Activated CD4-positive, alpha-beta T cell treated with anti-CD3 and anti-CD28 coated beads, Interleukin-2, amount 50 U/mL, for 16 hours (primary cell): Measurements from ENCODE around the gene EFNA1.
A peak's percentile ranks its signal among the peaks of the same experiment; 100 is the strongest.
"Not testable (repeated sequence)": the region's sequence is repeated elsewhere in the genome, so short reads cannot be mapped to it uniquely, and the experiment has no call there.

ENCODE experiments used
- DNase-seq: peaks from one replicate; pipeline ENCODE4 v3.0.0-alpha.2; 2020

EFNA1 gene

DNA sequence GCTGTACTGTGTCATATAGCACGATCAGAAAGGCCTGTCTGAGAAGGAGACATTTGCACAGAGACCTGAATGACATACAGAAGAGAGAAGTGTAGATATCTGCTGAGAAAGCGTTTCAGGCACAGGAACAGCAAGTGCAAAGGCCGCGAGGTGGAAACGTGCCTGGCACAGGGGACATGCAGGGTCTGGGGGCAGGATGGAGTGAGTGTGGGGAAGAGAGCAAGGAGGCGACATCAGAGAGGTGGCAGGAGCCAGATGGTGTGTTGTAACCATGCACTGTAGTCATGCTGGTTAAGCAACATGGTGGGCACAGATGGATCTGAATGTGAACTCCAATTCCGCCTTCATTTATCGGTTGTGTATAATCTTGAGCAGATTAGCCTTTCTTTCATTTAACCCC, 32.5 kb downstream of the EFNA1 start:
- DNase-seq = no peak

DNA sequence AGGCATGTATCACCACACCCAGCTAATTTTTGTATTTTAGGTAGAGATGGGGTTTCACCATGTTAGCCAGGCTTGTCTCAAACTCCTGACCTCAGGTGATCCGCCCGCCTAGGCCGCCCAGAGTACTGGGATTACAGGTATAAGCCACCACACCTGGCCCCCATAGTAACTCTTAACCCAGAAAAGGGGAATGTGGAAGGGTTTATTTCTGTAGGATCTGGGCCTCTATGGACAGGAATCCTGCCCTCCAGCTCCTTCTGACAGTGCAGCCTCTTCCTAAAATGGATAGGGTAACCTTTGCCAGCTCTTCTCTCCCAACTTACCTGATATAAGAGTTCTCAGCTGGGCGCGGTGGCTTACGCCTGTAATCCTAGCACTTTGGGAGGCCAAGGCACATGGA, 35.0 kb downstream of the EFNA1 start:
- DNase-seq = not testable (repeated sequence)

DNA sequence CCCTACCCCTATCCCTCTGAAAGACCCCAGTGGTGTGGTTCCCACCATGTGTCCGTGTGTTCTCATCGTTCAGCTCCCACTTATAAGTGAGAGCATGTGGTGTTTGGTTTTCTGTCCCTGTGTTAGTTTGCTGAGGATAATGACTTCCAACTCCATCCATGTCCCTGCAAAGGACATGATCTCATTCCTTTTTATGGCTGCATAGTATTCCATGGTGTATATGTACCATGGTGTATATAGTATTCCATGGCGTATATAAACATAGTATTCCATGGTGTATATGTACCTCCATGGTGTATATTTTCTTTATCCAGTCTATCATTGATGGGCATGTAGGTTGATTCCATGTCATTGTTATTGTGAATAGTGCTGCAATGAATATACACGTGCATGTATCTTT, 36.1 kb downstream of the EFNA1 start:
- not testable (repeated sequence) for DNase-seq

DNA sequence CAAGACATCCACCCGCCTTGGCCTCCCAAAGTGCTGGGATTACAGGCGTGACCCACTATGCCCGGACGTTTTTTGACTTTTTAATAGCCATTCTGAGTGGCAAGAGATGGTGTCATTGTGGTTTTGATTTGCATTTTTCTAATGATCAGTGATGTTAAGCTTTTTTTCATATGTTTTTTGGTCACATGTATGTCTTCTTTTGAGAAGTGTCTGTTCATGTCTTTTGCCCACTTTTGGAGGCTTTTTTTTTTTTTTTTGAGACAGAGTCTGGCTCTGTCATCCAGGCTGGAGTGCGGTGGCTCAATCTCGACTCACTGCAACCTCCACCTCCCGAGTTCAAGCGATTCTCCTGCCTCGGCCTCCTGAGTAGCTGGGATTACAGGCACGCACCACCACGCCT, 36.9 kb downstream of the EFNA1 start:
- not testable (repeated sequence) for DNase-seq

DNA sequence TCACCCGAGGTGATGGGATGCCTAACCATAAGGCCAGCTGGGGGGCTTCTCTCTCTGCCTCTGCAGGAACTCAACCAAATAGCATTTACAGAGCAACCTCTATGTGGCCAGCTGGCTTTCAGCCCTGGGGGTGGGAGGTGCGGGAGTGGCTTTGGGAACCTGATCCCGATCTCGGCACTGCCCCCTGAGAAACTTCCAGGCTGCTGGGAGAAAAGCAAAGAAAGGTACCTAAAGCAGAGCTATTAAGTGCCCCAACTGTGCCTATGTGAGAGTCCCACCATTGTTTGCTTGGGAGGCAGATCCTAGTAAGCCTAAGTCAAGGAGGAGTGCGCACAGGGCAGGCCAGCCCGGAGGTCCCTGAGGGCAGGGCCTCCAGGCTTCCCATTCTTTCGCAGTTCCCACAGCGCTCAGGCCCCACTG, 38.4 kb downstream of the EFNA1 start:
- no peak for DNase-seq

DNA sequence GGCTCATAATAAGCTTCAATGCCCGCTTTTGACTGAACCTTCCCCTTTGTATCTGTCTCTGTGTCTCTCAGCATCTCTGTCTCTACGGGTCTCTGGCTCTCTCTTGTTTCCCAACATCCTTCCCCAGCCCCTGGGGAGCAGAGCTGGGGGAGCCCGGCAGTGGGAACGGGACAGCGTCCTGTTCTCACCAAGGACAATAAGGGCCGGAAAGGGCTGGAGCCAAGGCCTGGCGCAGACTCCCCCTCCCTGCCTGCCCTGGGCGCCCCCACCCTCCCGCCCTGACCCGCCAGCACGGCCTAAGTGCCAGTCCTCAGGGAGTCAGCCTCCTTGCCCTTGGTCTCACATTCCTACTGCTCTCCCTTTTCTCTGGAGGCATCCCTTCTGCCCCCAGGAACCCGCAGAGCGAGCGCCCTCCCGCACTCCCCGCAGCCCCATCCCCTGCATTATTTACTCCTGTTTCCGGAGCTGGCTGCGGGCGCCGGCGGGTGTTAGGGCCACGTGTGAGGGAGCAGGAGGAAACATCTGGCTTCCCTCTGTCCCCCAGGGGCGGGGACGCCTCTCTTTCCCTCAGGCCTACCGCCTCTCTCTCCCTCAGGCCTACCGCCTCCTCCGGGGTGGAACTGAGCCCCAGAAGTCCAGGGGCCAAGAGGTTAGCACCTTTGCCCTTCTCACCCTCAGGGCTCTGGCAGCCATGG, 38.9 kb downstream of the EFNA1 start:
- DNase-seq = no peak

DNA sequence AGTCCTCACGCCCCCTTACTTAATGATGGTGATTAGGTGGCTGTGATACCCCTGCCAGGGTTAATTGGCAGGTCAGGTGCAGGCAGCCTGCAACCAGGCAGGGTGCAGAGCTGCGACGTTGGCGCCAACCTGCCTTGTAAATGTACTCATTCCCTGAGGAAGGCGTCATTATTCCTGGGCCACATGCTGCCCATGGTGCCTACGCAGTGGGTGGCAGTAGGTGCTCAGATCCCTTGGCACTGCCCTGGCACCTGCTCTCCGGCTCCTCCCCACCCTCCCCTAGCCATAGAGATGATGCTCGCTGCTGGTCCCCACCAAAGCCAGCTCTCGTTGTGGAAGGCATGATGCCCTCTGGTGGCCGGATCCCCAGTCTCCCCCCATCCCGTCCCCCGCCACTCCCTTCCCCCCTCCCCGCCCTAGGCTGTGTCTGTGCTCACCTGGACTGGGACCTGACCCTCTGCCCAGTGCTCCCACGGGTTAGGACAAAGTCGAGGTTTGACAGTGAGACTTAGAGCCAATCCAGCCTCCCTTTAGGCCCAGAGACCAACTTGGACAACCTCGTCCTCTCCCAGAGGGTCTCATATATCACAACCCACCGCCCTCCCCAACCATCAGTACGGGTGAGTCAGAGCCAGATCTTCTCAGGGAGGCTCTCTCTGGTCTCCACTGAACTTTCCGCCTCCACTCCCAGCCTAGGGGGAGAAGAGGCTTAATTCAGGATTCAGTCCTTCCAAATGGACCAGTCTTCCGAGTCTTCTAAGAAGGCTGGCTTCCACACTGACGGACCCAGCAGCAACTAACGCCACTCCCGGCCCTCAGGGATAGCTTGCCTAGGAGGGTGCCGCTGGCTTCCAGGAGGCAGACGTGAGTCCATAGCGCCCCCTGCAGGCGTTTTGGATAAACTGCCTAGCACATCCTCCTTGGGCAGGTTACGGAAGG, 39.8 kb downstream of the EFNA1 start:
- peak; percentile 89 for DNase-seq

DNA sequence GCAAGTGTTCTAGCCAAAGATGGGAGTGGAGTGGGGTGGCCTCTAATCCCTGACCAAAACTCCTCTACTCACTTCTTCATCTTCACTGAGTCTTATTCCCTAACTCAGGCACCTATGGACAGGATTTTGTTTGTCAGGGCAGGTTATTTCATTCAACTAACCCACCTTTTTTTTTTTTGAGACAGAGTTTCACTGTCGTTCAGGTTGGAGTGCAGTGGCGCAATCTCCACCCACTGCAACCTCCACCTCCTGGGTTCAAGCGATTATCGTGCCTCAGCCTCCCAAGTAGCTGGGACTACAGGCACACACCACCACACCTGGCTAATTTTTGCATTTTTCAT, 40.4 kb downstream of the EFNA1 start:
- not testable (repeated sequence) for DNase-seq

DNA sequence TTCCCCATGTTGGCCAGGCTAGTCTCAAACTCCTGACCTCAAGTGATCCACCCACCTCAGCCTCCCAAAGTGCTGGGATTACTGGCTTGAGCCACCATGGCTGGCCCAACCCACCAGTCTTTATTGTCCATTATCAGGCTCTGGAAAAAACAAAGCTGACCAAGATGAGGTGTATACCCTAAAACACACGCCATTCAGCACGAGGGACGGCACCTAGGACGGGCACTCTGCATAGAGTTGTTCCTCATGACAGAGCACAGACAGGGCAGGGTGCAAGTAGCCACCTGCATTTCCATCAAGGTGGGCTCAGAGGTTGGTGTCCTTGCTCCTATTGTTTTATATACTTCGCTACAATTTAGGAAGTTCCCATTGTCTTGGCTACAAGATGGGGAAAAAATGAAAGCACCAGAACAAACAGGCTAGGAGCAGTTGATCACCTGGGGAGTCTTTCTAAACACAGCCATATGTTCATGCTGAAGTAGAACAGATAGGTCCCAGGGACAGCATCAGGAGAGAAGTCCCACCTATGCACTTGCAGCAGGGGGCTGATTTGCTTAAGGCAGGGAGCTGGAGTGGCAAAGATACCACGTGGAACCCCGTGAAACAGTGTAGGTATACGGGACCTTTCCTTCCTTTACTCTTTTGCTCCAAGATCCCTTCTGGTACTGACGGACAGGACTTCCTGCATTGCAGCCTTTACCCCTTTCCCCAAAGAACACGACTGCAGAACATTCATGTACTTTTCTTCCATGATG, 41.0 kb downstream of the EFNA1 start:
- DNase-seq = no peak

DNA sequence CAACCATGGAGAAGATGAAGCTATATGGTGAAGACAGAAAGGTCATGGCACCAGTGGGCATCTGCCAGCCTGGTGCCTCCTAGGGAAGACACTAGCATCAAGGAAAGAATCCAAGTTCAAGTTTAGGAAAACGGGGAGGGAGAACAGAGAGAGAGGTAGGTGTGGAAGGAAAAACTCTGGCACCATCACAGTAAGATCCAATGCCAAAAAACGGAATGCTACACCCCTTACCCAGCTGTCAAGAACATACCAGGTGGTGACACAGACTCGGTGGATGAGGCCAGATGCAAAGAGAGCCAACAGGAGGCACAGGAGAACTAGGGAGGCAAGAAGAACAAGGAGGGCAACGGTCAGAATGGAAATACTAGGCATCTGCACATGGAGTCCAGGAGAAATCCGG, 41.9 kb downstream of the EFNA1 start:
- DNase-seq = no peak

DNA sequence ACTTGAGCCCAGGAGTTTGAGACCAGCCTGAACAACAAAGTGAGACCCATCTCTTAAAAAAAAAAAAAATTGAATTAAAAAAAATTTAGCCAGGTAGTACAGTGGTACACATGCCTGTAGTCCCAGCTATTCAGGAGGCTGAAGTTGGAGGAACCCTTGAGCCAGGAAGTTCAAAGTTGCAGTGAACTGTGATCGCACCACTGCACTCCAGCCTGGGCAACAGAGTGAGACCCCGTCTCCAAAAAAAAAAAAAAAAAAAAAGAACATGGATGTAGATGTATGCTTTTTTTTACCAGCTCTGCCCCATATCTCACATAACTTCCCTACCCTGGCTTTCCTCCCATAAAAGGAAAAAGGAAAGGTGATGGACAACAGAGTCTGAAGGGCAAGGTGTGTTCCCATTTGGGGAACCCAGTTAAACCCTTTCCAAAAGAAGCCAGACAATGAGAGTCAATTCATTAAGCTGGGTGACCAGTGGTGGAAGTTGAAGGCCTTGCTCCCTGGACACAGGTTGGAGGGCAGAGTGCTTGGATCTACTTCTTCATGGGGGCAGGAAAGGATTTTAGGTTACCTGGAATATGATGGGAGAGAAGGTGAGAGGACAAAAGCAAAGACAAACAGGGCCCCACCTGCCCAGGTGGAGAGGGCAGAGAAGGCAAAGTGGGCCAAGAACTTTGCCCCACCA, 42.6 kb downstream of the EFNA1 start:
- no peak for DNase-seq

DNA sequence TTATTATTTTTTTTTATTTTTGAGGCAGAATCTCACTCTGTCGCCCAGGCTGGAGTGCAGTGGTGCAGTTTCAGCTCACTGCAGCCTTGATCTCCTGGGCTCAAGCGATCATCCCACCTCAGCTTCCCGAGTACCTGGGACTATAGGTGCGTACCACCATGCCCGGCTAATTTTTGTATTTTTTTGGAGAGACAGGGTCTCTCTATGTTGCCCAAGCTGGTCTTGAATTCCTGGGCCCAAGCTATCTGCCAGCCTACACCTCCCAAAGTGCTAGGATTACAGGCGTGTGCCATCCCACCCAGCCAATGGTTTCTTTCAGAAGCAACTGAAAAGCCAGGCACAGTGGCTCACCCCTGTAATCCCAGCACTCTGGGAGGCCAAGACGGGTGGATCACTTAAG, 43.1 kb downstream of the EFNA1 start:
- DNase-seq = no peak

DNA sequence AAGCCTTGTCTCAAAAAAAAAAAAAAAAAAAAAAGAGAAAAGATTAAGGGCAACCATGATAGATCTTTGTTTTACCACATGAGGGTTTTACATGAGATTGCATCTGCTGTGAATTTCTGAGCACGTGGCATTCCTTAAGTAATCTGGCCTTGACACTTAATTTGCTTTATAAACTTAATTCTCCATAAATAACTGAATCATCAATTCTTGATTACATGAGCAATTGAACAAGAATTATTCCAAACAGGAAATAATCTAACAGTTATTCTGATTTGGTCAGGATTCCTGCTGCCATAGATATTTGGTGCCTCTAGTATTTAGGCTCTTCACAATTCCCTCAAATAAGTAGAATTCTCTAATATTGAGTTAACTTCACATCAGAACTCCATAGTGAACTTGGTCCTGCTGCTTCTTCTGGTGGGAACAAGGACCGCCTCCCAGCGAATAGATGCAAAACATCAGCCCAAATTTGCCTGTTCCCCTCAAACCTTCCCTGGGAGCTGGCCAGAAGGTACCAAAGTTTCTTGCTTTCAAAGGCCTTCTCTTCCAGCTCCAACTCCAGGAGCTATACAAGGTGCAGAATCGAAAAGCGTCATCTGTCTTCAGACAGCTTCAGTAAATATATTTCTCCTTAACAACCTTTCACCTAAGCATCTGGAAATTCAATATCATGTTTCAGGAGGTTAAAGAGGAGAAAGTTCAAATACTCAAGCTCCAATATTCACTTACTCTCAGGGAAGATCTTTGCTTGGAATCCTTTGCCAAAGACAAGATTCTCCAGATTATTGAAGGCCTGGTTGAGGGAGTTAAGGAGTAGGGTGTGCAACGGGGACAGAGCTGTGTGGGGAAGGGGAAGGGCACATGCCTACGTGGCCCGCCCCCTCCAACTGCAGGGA, 44.4 kb downstream of the EFNA1 start:
- DNase-seq = no peak

DNA sequence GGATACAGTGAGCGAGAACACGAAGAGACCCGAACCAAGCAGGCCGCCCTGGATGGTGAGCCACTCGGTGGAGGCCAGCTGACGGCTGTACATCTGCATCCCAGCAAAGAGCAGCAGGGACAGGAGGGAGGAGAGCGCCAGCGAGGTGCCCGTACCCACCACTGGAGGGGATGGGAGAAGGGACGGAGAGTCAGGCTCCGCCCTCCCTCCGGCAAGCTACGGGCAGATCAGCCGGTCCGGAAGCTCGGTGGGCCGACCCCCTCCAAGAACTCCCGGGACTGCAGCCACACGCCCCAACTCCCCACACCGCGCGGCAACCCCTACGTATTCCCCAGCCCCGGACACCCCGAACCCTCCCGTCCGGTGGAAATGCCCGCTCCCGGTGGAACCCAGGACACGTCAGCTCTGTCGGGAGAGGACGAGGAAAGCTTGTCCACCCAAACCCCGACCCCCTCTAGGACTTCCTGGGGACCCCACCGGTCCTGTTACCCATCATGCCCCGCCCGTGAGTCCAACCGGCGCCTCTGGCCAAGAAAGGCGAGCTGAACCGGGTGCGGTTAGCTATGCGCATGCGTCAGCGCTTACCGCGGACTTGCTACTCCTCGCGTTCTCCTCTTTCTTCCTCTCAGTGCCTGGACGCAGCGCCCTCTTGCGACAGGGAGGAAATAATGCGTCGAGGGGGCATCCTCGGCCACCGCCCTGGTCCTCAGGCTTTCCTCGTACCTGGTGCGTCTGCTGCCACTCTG, 45.2 kb downstream of the EFNA1 start, which contains the start of gene KRTCAP2:
Gene KRTCAP2, minus strand, starts transcription at position 573 of the 746 bp plus-strand sequence. Its CDS starts 80 bp downstream, at position 493.
- DNase-seq = peak; percentile 97

DNA sequence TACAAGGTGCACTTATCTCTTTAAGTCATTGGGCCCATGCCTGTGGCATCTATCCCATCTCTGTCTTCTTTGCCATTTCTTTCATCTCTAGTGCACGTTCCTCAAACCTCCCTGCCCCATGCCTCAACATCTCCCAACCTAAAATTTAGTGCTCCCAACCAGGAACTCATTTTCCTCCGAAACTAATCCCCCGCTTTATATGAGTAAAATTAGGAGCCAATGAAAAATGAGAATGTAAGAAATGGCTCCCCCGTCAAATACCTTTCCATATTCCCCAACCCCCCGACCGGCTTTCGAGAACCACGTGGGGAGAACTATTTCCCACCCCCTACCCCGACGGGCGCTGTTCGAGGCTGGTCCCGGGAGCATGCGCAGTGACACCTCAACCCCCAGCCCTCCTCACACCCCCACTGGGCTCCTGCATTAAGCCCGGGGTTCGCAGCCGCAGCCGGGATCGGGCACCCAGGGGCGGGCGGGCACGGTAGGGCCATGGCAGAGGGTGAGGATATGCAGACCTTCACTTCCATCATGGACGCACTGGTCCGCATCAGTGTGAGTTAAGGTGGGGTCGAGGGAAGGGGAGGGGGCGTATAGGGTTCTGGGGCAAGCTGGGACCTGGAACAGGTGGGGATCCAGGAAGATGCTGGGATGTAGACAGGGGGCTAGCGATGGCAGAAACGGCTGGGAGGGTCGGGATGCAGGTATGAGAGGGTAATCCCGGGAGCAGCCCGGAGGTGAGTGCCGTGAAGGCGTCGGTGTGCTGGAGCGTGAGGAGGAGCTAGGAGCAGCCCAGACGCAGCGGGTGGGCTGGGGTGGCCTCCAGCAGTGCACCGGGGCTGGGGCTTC, 46.0 kb downstream of the EFNA1 start, which contains the start of gene TRIM46:
Gene TRIM46, plus strand, starts transcription at position 372 of the 846 bp plus-strand sequence. Its CDS starts 118 bp downstream, at position 490.
- peak; percentile 84 for DNase-seq

DNA sequence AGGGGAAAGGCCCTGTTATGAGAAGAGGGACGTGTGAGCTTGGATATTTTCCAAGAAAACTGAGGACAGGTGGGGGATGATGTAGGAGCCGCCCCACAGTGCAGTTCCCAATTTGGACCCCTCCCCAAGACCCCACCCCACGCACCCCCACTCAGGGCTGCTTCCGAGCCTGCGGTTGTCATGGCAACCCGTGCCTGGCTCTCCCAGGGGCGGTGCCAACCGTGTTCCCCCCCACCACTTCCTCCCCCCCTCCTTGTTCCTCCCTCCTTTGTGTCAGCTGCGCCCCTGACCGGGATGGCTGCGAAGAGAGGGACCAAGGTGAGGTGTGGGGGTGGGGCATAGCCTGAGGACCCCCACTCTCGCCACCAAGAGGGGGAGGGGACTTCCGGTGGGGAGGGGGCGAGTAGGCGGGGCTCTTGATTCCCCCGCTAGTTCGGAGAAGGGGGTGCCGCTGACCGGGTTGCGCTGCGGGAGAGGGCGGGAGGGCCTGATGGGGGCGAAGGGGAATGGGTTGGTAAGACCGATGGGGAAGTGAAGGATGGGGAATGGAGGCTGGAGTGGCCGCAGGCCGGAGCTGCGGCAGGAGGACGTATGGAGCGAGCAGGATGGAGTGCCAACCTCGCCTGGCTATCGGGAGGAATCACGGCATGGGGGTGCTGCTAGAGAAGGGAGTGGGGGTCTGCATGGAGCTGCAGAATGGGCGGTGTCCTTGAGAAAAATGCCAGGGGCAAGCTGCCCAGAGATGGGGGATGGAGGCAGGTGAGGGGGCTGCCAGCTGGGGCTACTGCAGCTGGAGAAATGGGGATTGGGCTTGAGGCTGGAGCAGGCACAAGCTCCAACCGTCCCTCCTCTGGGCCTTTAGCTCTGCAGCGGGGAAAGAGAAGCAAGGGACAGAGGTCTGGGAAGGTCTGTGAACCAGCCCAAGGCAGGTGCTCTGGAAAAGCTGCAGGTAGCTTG, 46.9 kb downstream of the EFNA1 start:
- DNase-seq = peak; percentile 57

DNA sequence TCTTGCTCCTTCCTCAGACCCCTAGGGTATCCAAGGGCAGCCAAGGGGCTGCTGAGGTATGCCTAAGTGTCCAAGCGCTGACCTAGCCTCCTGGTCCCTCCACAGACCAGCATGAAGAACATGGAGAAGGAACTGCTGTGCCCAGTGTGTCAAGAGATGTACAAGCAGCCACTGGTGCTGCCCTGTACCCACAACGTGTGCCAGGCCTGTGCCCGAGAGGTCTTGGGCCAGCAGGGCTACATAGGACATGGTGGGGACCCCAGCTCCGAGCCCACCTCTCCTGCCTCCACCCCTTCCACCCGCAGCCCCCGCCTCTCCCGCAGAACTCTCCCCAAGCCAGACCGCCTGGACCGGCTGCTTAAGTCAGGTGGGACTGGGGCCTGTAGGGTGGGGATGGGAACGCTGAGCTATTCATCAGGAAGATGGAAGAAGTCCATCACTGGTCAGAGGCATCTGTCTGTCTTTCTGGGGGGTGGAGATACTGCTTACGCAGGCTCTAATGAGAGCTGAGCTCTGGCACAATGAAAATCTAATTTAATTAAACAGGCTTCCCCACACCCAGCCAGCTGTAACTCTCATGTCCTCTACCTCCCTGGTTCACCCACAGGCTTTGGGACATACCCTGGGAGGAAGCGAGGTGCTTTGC, 47.7 kb downstream of the EFNA1 start:
- no peak for DNase-seq

DNA sequence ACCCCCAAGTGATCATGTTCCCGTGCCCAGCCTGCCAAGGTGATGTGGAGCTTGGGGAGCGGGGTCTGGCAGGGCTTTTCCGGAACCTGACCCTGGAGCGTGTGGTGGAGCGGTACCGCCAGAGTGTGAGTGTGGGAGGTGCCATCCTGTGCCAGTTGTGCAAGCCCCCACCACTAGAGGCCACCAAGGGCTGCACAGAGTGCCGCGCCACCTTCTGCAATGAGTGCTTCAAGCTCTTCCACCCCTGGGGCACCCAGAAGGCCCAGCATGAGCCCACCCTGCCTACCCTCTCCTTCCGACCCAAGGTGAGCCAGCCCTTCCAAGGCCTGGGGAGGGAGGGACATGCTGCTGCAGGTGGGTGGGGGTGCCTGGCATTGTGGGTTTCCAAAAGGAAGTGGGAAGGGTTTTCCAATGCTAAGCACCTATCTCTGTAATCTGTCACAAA, 48.3 kb downstream of the EFNA1 start:
- peak; percentile 34 for DNase-seq
